Measurements from ENCODE around the gene PRPF6. TPM values are rescaled to one million over a fixed set of nuclear protein-coding genes. Genes with fewer than 3 reads are reported as not detected.

Gene PRPF6
- total and polyA plus RNA-seq, 2 of the 13 experiments (the other 11 are each of a cell fraction or from before 2014, with no cell fraction given), result 63.7 to 101 TPM

GRCh38 chr20:64056639-64056888 is 75.6 kb downstream of the PRPF6 start (continued):
- TF ChIP-seq ZNF318 (CRISPR knock-in tag; IDR thresholded peaks at IDR 0.05) (no peak), NCOA1 (CRISPR knock-in tag; IDR thresholded peaks at IDR 0.05) (no peak; the same call in 1 of the 2 replicates), ZNF883 (CRISPR knock-in tag; IDR thresholded peaks at IDR 0.05; ENCODE audit: not compliant biosample characterization) (no peak), ZNF510 (CRISPR knock-in tag; IDR thresholded peaks at IDR 0.05; ENCODE audit: low read depth) (no peak), ATF4 (CRISPR knock-in tag; IDR thresholded peaks at IDR 0.05) (no peak), KDM1A (CRISPR knock-in tag; IDR thresholded peaks at IDR 0.05) (no peak), DNMT1 (CRISPR knock-in tag; IDR thresholded peaks at IDR 0.05) (no peak), ZNF282 (IDR thresholded peaks at IDR 0.05; ENCODE audit: partially characterized antibody) (no peak), ZNF780A (CRISPR knock-in tag; IDR thresholded peaks at IDR 0.05) (no peak)
- TF ChIP-seq, protein P1, sequence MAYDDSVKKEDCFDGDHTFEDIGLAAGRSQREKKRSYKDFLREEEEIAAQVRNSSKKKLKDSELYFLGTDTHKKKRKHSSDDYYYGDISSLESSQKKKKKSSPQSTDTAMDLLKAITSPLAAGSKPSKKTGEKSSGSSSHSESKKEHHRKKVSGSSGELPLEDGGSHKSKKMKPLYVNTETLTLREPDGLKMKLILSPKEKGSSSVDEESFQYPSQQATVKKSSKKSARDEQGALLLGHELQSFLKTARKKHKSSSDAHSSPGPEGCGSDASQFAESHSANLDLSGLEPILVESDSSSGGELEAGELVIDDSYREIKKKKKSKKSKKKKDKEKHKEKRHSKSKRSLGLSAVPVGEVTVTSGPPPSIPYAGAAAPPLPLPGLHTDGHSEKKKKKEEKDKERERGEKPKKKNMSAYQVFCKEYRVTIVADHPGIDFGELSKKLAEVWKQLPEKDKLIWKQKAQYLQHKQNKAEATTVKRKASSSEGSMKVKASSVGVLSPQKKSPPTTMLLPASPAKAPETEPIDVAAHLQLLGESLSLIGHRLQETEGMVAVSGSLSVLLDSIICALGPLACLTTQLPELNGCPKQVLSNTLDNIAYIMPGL (CRISPR knock-in tag; IDR thresholded peaks at IDR 0.05; ENCODE audit: borderline replicate concordance in 1 of 2, low read depth in 1 of 2), result no peak; a peak in 1 of 4 replicates
- TF ChIP-seq, protein P2, sequence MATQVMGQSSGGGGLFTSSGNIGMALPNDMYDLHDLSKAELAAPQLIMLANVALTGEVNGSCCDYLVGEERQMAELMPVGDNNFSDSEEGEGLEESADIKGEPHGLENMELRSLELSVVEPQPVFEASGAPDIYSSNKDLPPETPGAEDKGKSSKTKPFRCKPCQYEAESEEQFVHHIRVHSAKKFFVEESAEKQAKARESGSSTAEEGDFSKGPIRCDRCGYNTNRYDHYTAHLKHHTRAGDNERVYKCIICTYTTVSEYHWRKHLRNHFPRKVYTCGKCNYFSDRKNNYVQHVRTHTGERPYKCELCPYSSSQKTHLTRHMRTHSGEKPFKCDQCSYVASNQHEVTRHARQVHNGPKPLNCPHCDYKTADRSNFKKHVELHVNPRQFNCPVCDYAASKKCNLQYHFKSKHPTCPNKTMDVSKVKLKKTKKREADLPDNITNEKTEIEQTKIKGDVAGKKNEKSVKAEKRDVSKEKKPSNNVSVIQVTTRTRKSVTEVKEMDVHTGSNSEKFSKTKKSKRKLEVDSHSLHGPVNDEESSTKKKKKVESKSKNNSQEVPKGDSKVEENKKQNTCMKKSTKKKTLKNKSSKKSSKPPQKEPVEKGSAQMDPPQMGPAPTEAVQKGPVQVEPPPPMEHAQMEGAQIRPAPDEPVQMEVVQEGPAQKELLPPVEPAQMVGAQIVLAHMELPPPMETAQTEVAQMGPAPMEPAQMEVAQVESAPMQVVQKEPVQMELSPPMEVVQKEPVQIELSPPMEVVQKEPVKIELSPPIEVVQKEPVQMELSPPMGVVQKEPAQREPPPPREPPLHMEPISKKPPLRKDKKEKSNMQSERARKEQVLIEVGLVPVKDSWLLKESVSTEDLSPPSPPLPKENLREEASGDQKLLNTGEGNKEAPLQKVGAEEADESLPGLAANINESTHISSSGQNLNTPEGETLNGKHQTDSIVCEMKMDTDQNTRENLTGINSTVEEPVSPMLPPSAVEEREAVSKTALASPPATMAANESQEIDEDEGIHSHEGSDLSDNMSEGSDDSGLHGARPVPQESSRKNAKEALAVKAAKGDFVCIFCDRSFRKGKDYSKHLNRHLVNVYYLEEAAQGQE (IDR thresholded peaks at IDR 0.05; ENCODE audit: borderline replicate concordance in 1 of 2, low read depth in 1 of 2, low read length in 2 of 2), result no peak
- TF ChIP-seq, protein P3, sequence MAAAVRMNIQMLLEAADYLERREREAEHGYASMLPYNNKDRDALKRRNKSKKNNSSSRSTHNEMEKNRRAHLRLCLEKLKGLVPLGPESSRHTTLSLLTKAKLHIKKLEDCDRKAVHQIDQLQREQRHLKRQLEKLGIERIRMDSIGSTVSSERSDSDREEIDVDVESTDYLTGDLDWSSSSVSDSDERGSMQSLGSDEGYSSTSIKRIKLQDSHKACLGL (CRISPR knock-in tag; IDR thresholded peaks at IDR 0.05), result no peak

All from HepG2 (cell line).